Hepatocyte (in vitro differentiated cells): ENCODE data around the gene SCN2A. TPM values are rescaled to one million over a fixed set of nuclear protein-coding genes. Genes with fewer than 3 reads are reported as not detected.

Experiments used
- DNase-seq: peaks from one replicate; pipeline ENCODE4 v3.0.0-alpha.2; 2016; ENCODE audit warnings: low spot score
- H2AFZ ChIP-seq: fragments of 200-600 bp; sonication (generic); 2 replicates; pipeline ENCODE4 v1.6.0; 2016; ENCODE audit warnings: antibody characterized with exemption, mild to moderate bottlenecking
- H3K27ac ChIP-seq: fragments of 200-600 bp; sonication (generic); 2 replicates; pipeline ENCODE4 v1.5.1; 2016; ENCODE audit warnings: mild to moderate bottlenecking
- H3K27me3 ChIP-seq: fragments of 200-600 bp; sonication (generic); 2 replicates; pipeline ENCODE4 v1.6.1; 2016
- H3K36me3 ChIP-seq: fragments of 200-600 bp; sonication (generic); replicated peaks from 2 replicates; pipeline ENCODE4 v1.5.1; 2016; ENCODE audit warnings: low read depth; ENCODE audit not compliant: insufficient read depth
- H3K4me1 ChIP-seq: fragments of 200-600 bp; sonication (generic); 2 replicates; pipeline ENCODE4 v1.5.1; 2016; ENCODE audit warnings: mild to moderate bottlenecking, moderate library complexity; ENCODE audit not compliant: insufficient read depth
- H3K4me2 ChIP-seq: fragments of 200-600 bp; sonication (generic); 2 replicates; pipeline ENCODE4 v1.6.0; 2016
- H3K4me3 ChIP-seq: fragments of 200-600 bp; sonication (generic); 2 replicates; pipeline ENCODE4 v1.5.1; 2016; ENCODE audit warnings: mild to moderate bottlenecking
- H3K79me2 ChIP-seq: fragments of 200-600 bp; sonication (generic); 2 replicates; pipeline ENCODE4 v1.6.0; 2017; ENCODE audit warnings: mild to moderate bottlenecking
- H3K9me2 ChIP-seq: fragments of 200-600 bp; sonication (generic); replicated peaks from 2 replicates; pipeline ENCODE4 v1.6.0; 2017; ENCODE audit warnings: mild to moderate bottlenecking; ENCODE audit not compliant: insufficient read depth
- H3K9me3 ChIP-seq: fragments of 200-600 bp; sonication (generic); 2 replicates; pipeline ENCODE4 v1.5.1; 2016; ENCODE audit warnings: low read depth, mild to moderate bottlenecking
- H4K20me1 ChIP-seq: fragments of 200-600 bp; sonication (generic); 2 replicates; pipeline ENCODE4 v1.6.0; 2016; ENCODE audit warnings: mild to moderate bottlenecking; ENCODE audit not compliant: insufficient read depth, poor library complexity, severe bottlenecking
- EZH2 ChIP-seq: fragments of 200-600 bp; sonication (generic); IDR thresholded peaks from 2 replicates; pipeline ENCODE4 v1.6.1; 2016; ENCODE audit warnings: antibody characterized with exemption, mild to moderate bottlenecking, borderline replicate concordance
- EZH2phosphoT487 ChIP-seq: fragments of 200-600 bp; sonication (generic); IDR thresholded peaks from one replicate; pipeline ENCODE4 v1.6.1; 2018; ENCODE audit warnings: antibody characterized with exemption, mild to moderate bottlenecking, low read depth, moderate library complexity; ENCODE audit not compliant: unreplicated experiment, severe bottlenecking
- WGBS: methylation state at CpG from one replicate; pipeline ENCODE4 v1.1.6; 2016; ENCODE audit warnings: low lambda C conversion rate; ENCODE audit errors: missing lambda C conversion rate; 5-methylcytosine and 5-hydroxymethylcytosine counted together
- polyA plus RNA-seq: library from polyadenylated mRNA; unstranded; fragments of >200 nt; fragmentation: Nextera tagmentation; extraction: Ambion mirVana; gene quantifications from 2 replicates; pipeline ENCODE4 v1.2.1, GENCODE V29; 2016
- total RNA-seq: library from RNA; depleted of rRNA; stranded (reverse); fragments of >200 nt; gene quantifications from 2 replicates; pipeline ENCODE4 v1.2.3, GENCODE V29; 2014
- TF ChIP-seq, protein P1 (sequence below): fragments of 200-600 bp; sonication (generic); IDR thresholded peaks from 2 replicates; pipeline ENCODE4 v1.5.1; 2016; ENCODE audit warnings: antibody characterized with exemption, mild to moderate bottlenecking; ENCODE audit not compliant: poor library complexity

The SCN2A gene
- total and polyA plus RNA-seq, 2 experiments from 2014 or later = 0.86 to 2.9 TPM

DNA sequence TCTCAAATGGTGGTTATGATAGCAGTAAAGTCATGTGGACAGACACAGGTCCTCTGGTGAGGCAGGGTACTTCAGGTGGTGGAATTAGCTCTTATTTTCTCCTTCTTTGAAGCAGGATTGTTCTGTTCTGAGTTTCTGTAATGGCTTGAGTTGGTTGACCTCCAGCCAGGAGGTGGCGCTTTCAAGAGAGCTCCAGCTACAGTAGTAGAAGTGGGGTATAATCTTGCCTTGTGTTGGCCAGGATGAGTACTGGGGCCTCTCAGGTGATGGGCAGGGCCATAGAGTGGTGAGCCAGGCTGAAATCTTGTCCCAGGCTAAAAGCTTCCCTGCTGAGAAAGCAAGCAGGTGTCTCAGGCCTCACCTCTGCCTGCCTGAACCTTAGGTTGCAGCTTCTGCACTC lies 177.8 kb downstream of the SCN2A start:
- TF ChIP-seq EZH2 (no peak), EZH2phosphoT487 (no peak)
- TF ChIP-seq, protein P1, sequence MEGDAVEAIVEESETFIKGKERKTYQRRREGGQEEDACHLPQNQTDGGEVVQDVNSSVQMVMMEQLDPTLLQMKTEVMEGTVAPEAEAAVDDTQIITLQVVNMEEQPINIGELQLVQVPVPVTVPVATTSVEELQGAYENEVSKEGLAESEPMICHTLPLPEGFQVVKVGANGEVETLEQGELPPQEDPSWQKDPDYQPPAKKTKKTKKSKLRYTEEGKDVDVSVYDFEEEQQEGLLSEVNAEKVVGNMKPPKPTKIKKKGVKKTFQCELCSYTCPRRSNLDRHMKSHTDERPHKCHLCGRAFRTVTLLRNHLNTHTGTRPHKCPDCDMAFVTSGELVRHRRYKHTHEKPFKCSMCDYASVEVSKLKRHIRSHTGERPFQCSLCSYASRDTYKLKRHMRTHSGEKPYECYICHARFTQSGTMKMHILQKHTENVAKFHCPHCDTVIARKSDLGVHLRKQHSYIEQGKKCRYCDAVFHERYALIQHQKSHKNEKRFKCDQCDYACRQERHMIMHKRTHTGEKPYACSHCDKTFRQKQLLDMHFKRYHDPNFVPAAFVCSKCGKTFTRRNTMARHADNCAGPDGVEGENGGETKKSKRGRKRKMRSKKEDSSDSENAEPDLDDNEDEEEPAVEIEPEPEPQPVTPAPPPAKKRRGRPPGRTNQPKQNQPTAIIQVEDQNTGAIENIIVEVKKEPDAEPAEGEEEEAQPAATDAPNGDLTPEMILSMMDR = no peak
- DNase-seq = no peak
- no peaks in the 10 kb centered on the region for H3K4me1 ChIP-seq
- H3K9me3 ChIP-seq = no peaks in the 10 kb centered on the region
- 90% methylated on average over 1 of the region's 1 CpG for WGBS
- H4K20me1 ChIP-seq = no peaks in the 10 kb centered on the region
- H3K4me2 ChIP-seq = no peak overlapping the region
- no peak overlapping the region for H3K27ac ChIP-seq
- H3K79me2 ChIP-seq = no peaks in the 10 kb centered on the region
- H3K9me2 ChIP-seq = no peaks in the 10 kb centered on the region
- no peak overlapping the region for H2AFZ ChIP-seq
- no peaks in the 10 kb centered on the region for H3K36me3 ChIP-seq
- no peak overlapping the region for H3K4me3 ChIP-seq
- no peaks in the 10 kb centered on the region for H3K27me3 ChIP-seq

DNA sequence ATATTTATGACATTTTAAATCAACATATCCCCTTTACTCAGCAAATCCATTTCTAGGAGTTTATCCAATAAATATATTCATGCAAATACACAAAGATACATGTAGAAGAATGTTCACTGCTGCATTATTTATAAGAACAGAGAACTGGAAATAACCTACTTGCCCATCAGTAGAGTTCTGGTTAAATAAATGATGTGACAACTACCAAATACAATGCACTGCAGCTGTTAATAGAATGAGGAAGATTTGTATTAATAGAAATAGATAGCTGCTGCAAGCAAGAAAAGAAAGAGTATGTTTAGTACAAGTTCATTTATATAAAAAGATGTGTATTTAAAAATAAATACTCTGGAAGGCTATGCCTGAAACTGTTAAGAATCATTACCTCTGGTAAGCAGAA lies 181.0 kb downstream of the SCN2A start:
- DNase-seq = no peak
- Histone ChIP-seq H3K4me2 (no peak overlapping the region), H3K79me2 (no peaks in the 10 kb centered on the region), H2AFZ (no peak overlapping the region), H3K9me3 (no peaks in the 10 kb centered on the region), H3K4me3 (no peak overlapping the region), H3K27me3 (no peaks in the 10 kb centered on the region), H4K20me1 (no peaks in the 10 kb centered on the region), H3K36me3 (no peaks in the 10 kb centered on the region), H3K27ac (no peak overlapping the region), H3K4me1 (no peaks in the 10 kb centered on the region), H3K9me2 (no peaks in the 10 kb centered on the region)
- TF ChIP-seq, protein P1 = no peak

DNA sequence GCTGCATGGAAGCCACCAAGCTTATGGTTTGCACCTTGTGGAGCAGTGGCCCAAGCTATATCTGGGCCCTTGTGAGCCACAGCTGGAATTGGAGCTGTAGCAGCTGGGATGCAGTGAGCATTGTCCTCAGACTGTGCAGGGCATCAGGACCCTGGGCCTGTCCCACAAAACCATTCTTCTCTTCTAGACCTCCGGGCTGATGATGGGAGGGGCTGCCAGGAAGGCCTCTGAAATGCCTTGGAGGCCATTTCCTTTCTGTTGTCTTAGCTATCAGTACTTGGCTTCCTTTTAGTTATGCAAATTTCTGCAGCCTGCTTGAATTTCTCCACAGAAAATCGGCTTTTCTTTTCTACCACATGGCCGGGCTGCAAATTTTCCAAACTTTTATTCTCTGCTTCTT lies 183.9 kb downstream of the SCN2A start:
- no peaks in the 10 kb centered on the region for H3K36me3 ChIP-seq
- no peak overlapping the region for H2AFZ ChIP-seq
- no peaks in the 10 kb centered on the region for H4K20me1 ChIP-seq
- H3K9me3 ChIP-seq = no peaks in the 10 kb centered on the region
- H3K4me2 ChIP-seq = no peak overlapping the region
- TF ChIP-seq, protein P1 = no peak
- no peak for TF ChIP-seq EZH2phosphoT487
- no peak for TF ChIP-seq EZH2
- H3K27me3 ChIP-seq = no peaks in the 10 kb centered on the region
- H3K27ac ChIP-seq = no peak overlapping the region
- H3K79me2 ChIP-seq = no peaks in the 10 kb centered on the region
- no peaks in the 10 kb centered on the region for H3K4me1 ChIP-seq
- DNase-seq = no peak
- no peaks in the 10 kb centered on the region for H3K9me2 ChIP-seq
- no peak overlapping the region for H3K4me3 ChIP-seq
- 86% methylated on average over 3 of the region's 3 CpGs for WGBS

DNA sequence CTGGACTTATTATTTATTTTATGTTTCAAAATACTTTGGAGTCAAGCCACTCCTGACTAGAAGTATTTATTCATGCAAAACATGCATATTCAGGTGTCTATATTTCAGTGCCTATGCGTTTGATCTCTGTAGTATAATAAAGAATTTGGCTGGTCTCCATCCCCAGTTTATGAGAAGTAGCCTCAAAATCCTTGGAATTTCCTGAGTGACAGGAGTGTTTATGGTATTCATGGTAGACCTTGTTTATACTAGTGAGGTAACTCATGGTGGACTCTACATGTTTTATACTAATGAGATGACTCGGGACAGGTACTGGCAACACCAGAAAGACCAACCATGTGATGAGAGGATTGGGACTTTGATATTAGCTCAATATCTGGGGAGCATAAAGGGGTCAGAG lies 186.3 kb downstream of the SCN2A start:
- no peak overlapping the region for H2AFZ ChIP-seq
- no peak for DNase-seq
- no peaks in the 10 kb centered on the region for H4K20me1 ChIP-seq
- no peaks in the 10 kb centered on the region for H3K36me3 ChIP-seq
- 85% methylated on average over 2 of the region's 2 CpGs for WGBS
- TF ChIP-seq EZH2 (no peak), EZH2phosphoT487 (no peak)
- TF ChIP-seq, protein P1 = no peak
- H3K9me3 ChIP-seq = no peaks in the 10 kb centered on the region
- H3K27me3 ChIP-seq = no peaks in the 10 kb centered on the region
- no peak overlapping the region for H3K4me2 ChIP-seq
- no peaks in the 10 kb centered on the region for H3K9me2 ChIP-seq
- H3K4me1 ChIP-seq = no peaks in the 10 kb centered on the region
- H3K79me2 ChIP-seq = no peaks in the 10 kb centered on the region
- no peak overlapping the region for H3K27ac ChIP-seq
- H3K4me3 ChIP-seq = no peak overlapping the region
